Sigmoid colon (tissue), 3 donors: ENCODE measurements around the gene ARVCF.

Experiments used
- CTCF ChIP-seq, 4 experiments: fragments of 450-650 bp in 3 of 4; fragments of 200-600 bp in 1 of 4; IDR thresholded peaks; one replicate each; pipeline ENCODE4 v1.5.1; 2016 to 2019; ENCODE audit warnings: antibody characterized with exemption in 4 of 4, mild to moderate bottlenecking in 3 of 4, moderate library complexity in 2 of 4
- POLR2A ChIP-seq, 2 donors: fragments of 450-650 bp; IDR thresholded peaks; one replicate each; pipeline ENCODE4 v1.6.1; 2016; ENCODE audit warnings: antibody characterized with exemption in 2 of 2, mild to moderate bottlenecking in 2 of 2, moderate library complexity in 2 of 2

GRCh38 chr22:20026204-20026908 is 9.7 kb upstream of the ARVCF start:
- TF ChIP-seq CTCF (IDR thresholded peaks at IDR 0.05) (no peak), POLR2A (IDR thresholded peaks at IDR 0.05) (no peak)
